Measurements from ENCODE around the gene ENOX2. TPM values are rescaled to one million over a fixed set of nuclear protein-coding genes. Genes with fewer than 3 reads are reported as not detected.

Gene ENOX2
- total RNA-seq, 6 donors from 2014 or later: 7.3 to 14.8 (median 9.6) TPM

GRCh38 chrX:130604882-130605281 lies 298.1 kb downstream of the ENOX2 start:
- Histone ChIP-seq H3K27ac (no peak overlapping the region), H3K4me3 (no peak overlapping the region)
- ATAC-seq (ENCODE audit: low FRiP score in 2 of 2): no peak

GRCh38 chrX:130594453-130594916 lies 308.5 kb downstream of the ENOX2 start:
- TF ChIP-seq POLR2AphosphoS5 (IDR thresholded peaks at IDR 0.05): no peak
- no peak for TF ChIP-seq POLR2A (IDR thresholded peaks at IDR 0.05)
- no peak for TF ChIP-seq EP300 (IDR thresholded peaks at IDR 0.05)
- no peak for TF ChIP-seq CTCF (IDR thresholded peaks at IDR 0.05)
- no peaks in the 10 kb centered on the region for H3K4me1 ChIP-seq
- no peaks in the 10 kb centered on the region for H3K27me3 ChIP-seq
- DNase-seq: no peak
- H3K4me3 ChIP-seq: no peak overlapping the region
- H3K27ac ChIP-seq: no peak overlapping the region
- no peak for ATAC-seq (ENCODE audit: low FRiP score in 2 of 2)
- no peaks in the 10 kb centered on the region for H3K36me3 ChIP-seq
- 40 to 41% methylated on average over 8 to 9 of the region's 9 CpGs for WGBS, 2 donors
- no peaks in the 10 kb centered on the region for H3K9me3 ChIP-seq

More at GRCh38 chrX:130604882-130605281, 298.1 kb downstream of the ENOX2 start:
- no peaks in the 10 kb centered on the region for H3K4me1 ChIP-seq
- WGBS, 2 donors: 67 to 69% methylated on average over 3 of the region's 3 CpGs
- DNase-seq: no peak
- TF ChIP-seq CTCF (IDR thresholded peaks at IDR 0.05) (no peak), POLR2AphosphoS5 (IDR thresholded peaks at IDR 0.05) (no peak), EP300 (IDR thresholded peaks at IDR 0.05) (no peak), POLR2A (IDR thresholded peaks at IDR 0.05) (no peak)
- no peaks in the 10 kb centered on the region for H3K27me3 ChIP-seq
- H3K36me3 ChIP-seq: no peaks in the 10 kb centered on the region
- H3K9me3 ChIP-seq: no peaks in the 10 kb centered on the region

- no peak overlapping the region for H3K27ac ChIP-seq
- H3K4me3 ChIP-seq: no peak overlapping the region
- H3K9me3 ChIP-seq: no peaks in the 10 kb centered on the region
- no peaks in the 10 kb centered on the region for H3K4me1 ChIP-seq
- no peaks in the 10 kb centered on the region for H3K27me3 ChIP-seq
- no peak for DNase-seq
- no peak for TF ChIP-seq EP300 (IDR thresholded peaks at IDR 0.05)
- TF ChIP-seq POLR2A (IDR thresholded peaks at IDR 0.05): no peak
- TF ChIP-seq CTCF (IDR thresholded peaks at IDR 0.05): no peak
- no peak for TF ChIP-seq POLR2AphosphoS5 (IDR thresholded peaks at IDR 0.05)
- WGBS, 2 donors: 85 to 90% methylated on average over 9 of the region's 9 CpGs
- no peaks in the 10 kb centered on the region for H3K36me3 ChIP-seq
- no peak for ATAC-seq (ENCODE audit: low FRiP score in 2 of 2)
Observed at GRCh38 chrX:130593911-130594310, 309.1 kb downstream of the ENOX2 start.

GRCh38 chrX:130592204-130592603 lies 310.8 kb downstream of the ENOX2 start:
- no peak for TF ChIP-seq POLR2AphosphoS5 (IDR thresholded peaks at IDR 0.05)
- TF ChIP-seq POLR2A (IDR thresholded peaks at IDR 0.05): no peak
- TF ChIP-seq CTCF (IDR thresholded peaks at IDR 0.05): no peak
- ATAC-seq (ENCODE audit: low FRiP score in 2 of 2) (no peak), DNase-seq (no peak)
- no peak overlapping the region for H3K4me3 ChIP-seq
- H3K36me3 ChIP-seq: no peaks in the 10 kb centered on the region
- no peaks in the 10 kb centered on the region for H3K27me3 ChIP-seq
- no peak overlapping the region for H3K27ac ChIP-seq
- H3K9me3 ChIP-seq: no peaks in the 10 kb centered on the region
- no peaks in the 10 kb centered on the region for H3K4me1 ChIP-seq
- 78 to 100% methylated on average over 1 of the region's 1 CpG for WGBS, 2 donors

- Histone ChIP-seq H3K9me3 (no peaks in the 10 kb centered on the region), H3K27ac (no peak overlapping the region), H3K4me3 (no peak overlapping the region), H3K4me1 (no peaks in the 10 kb centered on the region), H3K27me3 (no peaks in the 10 kb centered on the region), H3K36me3 (no peaks in the 10 kb centered on the region)
- no peak for ATAC-seq (ENCODE audit: low FRiP score in 2 of 2)
- TF ChIP-seq POLR2AphosphoS5 (IDR thresholded peaks at IDR 0.05) (no peak), EP300 (IDR thresholded peaks at IDR 0.05) (no peak), CTCF (IDR thresholded peaks at IDR 0.05) (no peak), POLR2A (IDR thresholded peaks at IDR 0.05) (no peak)
- no peak for DNase-seq
Observed at GRCh38 chrX:130578906-130579305, 324.1 kb downstream of the ENOX2 start.

All from upper lobe of left lung (tissue), 6 donors.